22Rv1 (cell line): ENCODE results near the gene COX4I1.

Experiments used
- CTCF ChIP-seq: fragments of 450-650 bp; IDR thresholded peaks from 2 replicates; pipeline ENCODE4 v1.5.1; 2017; ENCODE audit warnings: mild to moderate bottlenecking
- ZFX ChIP-seq: fragments of 450-650 bp; IDR thresholded peaks from 2 replicates; pipeline ENCODE4 v1.6.1; 2017; ENCODE audit warnings: antibody characterized with exemption, borderline replicate concordance

DNA sequence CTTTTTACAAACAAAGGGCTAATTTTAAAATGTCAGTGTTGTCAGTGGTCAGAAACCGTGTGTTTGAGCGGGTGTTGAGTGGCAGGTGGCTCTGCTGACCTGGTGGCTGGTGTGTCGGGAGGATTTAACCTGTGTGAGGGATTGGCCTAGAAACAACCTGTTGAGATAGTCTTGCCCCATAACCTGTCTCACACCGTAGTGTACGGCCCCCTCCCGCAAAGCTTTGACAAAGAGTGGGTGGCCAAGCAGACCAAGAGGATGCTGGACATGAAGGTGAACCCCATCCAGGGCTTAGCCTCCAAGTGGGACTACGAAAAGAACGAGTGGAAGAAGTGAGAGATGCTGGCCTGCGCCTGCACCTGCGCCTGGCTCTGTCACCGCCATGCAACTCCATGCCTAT is 7.0 kb downstream of the COX4I1 start:
- TF ChIP-seq CTCF (no peak), ZFX (no peak)
